CD4-positive, alpha-beta T cell treated with Interferon alpha-2 for 1 hour (primary cell): Measurements from ENCODE around the gene TSPYL2.

Experiments
- DNase-seq, 2 donors: peaks; one replicate each; pipeline ENCODE4 v3.0.0-alpha.2; 2020 to 2022

TSPYL2 gene

DNA sequence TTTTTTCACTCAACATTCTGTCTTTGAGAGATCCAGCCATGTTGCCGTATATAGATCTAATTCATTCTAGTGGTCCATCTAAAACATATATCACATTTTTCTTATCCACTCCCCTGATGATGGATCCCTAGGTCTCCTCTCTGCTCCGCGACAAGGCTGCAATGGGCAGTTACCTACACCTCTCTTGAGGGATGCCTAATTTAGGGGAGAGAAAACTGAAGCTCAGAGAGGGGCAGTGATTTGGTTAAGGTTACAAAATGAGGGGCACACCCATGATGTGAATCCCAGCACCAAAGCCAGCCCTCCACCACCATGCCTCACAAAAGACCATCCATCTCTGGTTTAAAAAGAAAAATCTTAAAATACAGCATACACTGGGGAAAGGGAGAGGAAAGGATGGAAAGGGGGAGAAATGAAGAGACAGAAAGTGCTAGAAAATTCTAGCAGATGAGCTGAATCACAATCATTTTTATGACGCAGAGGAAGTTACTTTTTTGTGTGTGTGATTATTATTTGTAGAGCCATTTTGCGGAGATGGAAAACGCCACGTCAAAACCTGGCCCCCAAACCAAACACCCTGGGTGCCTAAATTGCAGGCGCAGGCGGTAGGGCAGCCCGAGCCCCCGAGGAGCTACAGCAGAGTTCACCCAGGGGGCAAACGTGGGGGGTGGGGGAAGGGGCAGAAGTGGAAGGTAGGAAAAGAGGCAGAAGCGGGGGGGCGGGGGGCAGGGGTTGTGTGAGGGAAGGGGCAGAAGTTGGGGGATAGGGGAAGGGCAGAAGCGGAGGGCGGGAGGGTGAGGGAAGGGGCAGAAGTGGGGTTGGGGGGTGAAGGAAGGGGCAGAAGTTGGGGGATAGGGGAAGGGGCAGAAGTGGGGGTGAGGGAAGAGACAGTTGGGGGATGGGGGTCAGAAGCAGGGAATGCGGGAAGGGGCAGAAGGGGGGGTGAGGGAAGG is 1.3 kb upstream of the TSPYL2 start:
- DNase-seq, result peak; percentile 27 to 50

DNA sequence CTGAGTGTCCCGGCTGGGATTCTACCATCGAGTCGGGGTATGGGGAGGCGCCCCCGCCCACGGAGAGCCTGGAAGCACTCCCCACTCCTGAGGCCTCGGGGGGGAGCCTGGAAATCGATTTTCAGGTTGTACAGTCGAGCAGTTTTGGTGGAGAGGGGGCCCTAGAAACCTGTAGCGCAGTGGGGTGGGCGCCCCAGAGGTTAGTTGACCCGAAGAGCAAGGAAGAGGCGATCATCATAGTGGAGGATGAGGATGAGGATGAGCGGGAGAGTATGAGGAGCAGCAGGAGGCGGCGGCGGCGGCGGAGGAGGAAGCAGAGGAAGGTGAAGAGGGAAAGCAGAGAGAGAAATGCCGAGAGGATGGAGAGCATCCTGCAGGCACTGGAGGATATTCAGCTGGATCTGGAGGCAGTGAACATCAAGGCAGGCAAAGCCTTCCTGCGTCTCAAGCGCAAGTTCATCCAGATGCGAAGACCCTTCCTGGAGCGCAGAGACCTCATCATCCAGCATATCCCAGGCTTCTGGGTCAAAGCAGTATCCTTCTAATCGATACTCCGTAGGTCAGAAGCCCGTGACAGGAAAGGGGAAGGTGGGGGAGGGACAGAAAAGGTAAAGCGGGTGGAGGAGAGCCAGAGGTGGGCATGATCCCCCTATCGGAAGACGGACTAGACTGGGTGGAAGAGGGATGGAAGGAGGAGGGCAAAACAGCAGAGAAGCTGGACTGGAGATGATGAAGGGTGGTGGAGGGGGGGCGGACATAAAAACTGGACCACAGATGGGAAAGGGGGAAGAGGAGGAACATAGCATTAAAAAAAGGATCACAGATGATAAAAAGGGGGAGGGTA is 828 bp downstream of the TSPYL2 start:
- no peak for DNase-seq

DNA sequence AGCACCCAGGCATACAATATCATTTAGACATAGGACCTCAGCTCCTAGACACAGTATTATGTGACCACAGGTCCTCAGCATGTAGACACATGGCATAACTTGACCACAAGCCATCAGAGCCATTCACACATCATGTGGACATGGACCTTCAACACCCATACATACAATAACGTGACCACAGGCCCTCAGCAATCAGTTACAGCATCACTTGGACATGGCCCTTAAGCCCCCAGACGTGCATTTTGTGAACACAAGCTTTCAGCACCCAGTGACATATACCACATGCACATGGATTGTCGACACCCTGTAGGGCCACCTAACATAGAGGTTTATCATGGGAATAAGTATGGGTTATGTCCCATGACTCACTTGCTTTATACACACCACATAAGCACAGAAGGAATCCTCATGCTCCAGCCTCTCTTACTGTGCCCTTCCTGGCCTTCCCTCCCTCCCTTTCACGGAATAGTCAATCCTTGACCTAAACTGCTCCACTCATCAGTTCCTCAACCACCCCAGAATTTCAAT is 1.9 kb downstream of the TSPYL2 start:
- DNase-seq, result no peak

GRCh38 chrX:53084863-53085262 is 2.7 kb downstream of the TSPYL2 start:
- DNase-seq, result no peak

DNA sequence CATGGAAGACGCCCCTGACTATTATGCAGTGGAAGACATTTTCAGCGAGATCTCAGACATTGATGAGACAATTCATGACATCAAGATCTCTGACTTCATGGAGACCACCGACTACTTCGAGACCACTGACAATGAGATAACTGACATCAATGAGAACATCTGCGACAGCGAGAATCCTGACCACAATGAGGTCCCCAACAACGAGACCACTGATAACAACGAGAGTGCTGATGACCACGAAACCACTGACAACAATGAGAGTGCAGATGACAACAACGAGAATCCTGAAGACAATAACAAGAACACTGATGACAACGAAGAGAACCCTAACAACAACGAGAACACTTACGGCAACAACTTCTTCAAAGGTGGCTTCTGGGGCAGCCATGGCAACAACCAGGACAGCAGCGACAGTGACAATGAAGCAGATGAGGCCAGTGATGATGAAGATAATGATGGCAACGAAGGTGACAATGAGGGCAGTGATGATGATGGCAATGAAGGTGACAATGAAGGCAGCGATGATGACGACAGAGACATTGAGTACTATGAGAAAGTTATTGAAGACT is 3.6 kb downstream of the TSPYL2 start:
- DNase-seq, result peak in 1 of 2 donors; percentile 41

GRCh38 chrX:53086464-53086863 is 4.3 kb downstream of the TSPYL2 start:
- DNase-seq, result no peak

DNA sequence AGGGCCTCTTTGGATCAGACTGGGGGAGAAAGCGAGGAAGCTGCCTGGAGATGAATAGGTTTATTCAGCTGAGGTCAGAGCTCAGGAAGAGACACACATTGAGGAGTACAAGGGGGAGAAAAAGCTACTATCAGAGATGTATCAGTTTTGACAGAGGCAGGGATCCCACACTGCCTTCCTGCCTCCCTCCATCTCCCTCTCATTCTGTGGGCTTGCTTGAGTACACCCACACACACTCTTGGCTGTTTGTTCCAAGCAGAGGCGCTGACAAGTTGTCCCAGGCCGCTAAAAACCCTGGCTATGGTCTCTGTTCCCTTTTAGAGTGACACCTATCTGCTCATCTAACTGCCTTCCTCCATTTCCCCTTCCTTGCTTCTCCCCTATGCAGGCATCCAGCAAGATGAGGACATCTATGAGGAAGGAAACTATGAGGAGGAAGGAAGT is 5.2 kb downstream of the TSPYL2 start:
- DNase-seq, result peak in 1 of 2 donors; percentile 22

- DNase-seq, result peak; percentile 87 to 91
These were observed 6.2 kb downstream of the TSPYL2 start for GRCh38 chrX:53088136-53088974.

DNA sequence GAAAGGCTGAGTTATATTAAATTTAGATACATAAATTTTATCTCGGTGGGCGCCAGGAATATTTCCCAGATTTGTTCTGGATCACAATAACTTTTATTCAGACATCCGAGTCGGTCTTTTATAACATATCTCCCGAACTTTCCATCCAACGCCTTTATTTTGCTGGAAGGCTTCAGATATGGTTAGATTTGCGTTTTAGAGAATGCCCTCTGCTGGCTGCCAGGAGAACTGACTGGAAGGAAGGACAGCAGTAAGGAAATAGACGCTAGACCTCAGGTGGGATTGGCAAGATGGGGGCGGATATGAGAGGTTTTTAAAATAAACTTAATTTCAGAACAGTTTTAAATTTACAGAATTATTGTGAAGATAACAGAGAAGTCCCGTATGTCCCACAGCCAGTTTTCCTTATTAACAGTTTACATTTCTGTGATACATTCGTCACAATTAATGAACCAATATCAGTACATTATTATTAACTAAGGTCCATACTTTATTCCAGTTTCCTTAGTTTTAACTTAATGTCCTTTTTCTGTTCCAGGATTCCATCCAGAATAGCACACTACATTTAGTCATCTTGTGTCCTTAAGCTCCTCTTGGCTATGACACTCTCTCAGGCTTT is 7.2 kb downstream of the TSPYL2 start:
- DNase-seq, result peak; percentile 53 to 72

DNA sequence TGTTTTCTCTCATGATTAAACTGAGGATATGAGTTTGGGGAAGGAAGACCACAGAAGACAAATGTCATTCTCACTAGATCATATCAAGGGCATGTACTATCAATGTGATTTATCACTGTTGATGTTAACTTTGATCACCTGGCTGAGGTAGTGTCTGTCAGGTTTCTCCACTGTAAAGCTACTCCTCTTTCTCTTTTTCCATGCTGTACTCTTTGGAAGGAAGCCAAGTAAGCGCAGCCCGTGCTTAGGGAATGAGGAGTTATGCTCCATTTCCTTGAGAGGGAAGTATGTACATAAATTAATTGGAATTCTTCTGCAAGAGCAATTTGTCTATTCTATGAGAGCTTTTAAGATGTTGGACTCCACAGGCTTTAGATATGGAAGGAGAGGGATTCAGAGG is 7.8 kb downstream of the TSPYL2 start:
- no peak for DNase-seq

GRCh38 chrX:53091354-53091753 is 9.2 kb downstream of the TSPYL2 start:
- no peak for DNase-seq

DNA sequence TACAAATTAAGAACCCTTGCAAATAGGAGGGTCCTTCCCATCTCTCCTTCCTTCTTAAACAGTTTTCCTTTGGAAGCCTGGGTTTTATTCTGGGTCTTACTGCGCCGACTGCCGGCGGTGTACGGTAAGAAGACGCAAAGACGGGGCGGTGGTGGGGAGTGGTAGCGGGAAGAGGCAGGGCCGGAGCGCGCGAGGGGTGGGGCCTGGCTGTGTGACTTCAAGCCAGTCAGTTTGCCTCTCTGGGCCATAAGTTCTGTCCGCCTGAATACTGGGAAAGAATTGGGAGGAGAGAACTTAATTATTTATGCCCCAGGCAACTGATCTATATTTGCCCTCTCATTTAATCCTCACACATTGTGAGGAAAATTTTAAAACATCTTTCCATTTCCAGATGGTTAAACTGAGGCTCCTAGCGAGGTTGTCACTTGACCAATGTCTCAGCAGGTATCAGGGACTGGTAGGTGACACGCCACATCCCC is 11.0 kb downstream of the TSPYL2 start:
- peak; percentile 72 to 82 for DNase-seq

- DNase-seq, result peak; percentile 83 to 90
These were observed 11.8 kb downstream of the TSPYL2 start, which contains the start of gene KANTR for GRCh38 chrX:53093748-53094581. Gene KANTR (plus strand): TSS chrX:53094142. CDS start chrX:53124273, 30,131 bp downstream.

- DNase-seq, result no peak
These were observed 12.4 kb downstream of the TSPYL2 start for GRCh38 chrX:53094582-53094905.

GRCh38 chrX:53095796-53096195 is 13.6 kb downstream of the TSPYL2 start:
- no peak for DNase-seq

- no peak for DNase-seq
These were observed 32.8 kb downstream of the TSPYL2 start for GRCh38 chrX:53114864-53115549.

DNA sequence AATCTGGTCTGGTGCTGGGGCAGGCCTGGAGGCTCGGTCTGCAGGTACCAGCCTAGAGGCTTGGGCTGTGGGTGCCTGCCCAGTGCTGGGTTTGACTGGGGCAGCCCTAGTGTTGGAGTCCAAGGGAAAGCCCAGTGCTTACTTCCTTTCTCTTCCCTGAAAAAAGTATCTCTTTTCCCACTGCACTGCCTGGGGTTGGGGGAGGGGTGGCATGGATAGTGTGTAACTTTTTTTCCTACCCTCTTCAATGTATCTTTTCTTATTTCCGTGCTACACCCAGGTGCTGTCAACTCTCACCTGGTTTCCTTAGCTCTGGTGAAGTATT is 33.3 kb downstream of the TSPYL2 start:
- no peak for DNase-seq

GRCh38 chrX:53116101-53116500 is 33.9 kb downstream of the TSPYL2 start:
- DNase-seq, result no peak

DNA sequence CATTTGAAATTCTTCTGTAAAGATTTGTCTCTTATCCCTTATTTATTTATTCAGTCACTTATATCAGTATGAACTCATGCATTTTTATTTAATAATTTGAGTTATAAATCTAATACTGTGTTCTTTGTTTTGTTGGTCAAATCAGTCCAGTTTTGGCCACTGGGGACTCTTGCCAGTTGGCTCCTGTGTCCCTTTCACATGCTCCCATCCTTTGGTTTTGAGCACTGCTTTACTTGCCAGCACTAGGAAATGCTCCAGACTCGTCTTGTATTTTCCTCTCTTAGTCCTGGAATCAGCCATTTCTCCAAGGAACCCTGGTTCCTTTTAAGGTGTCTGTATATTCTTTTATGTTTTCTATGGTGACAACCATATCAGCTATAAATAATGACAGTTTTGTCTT is 39.8 kb downstream of the TSPYL2 start:
- DNase-seq, result no peak

DNA sequence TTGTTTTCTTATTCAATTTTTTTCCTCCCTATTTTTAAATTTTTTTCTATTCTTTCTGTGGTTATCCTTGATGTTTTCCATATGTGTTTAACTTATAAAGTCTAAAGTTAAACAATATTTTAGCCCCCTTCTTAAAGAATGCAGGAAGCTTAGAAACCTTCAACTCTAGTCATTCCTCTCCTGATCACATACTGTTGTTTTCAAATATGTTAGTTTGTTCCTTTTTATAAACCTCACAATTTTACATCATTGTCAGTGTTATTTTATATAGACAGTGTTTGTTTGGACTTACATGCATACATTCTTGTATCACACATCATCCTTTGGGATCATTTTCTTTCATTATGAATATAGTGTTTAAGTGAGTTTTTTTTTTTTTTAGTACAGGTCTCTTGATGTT is 43.3 kb downstream of the TSPYL2 start:
- DNase-seq, result no peak
